ENCODE measurements around the gene CASR.

Gene CASR

GRCh38 chr3:122233101-122233952, 49.9 kb downstream of the CASR start:
- TF ChIP-seq GATA3 (IDR thresholded peaks at IDR 0.05; ENCODE audit: low read depth, low read length) (no peak), GATA2 (IDR thresholded peaks at IDR 0.05; ENCODE audit: low read depth, low read length) (no peak)

DNA sequence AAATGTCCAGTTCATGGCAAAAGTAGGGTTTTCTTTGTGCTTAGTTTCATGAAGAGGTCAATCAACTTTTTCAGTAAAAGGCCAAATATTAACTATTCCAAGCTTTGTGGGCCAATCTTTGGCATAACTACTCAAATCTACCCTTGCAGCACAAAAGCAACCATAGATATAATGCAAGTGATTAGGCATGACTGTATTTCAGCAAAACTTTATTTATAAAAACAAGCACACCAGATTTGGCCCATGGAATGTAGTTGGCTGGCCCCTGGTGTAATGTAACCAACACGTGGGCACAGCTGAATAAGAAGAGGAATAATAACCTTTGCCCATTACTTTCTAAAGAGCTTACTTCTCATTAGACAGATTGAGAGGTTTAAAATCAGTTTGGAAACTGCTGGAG, 50.6 kb downstream of the CASR start:
- no peak for TF ChIP-seq GATA3 (IDR thresholded peaks at IDR 0.05; ENCODE audit: low read depth, low read length)
- TF ChIP-seq GATA2 (IDR thresholded peaks at IDR 0.05; ENCODE audit: low read depth, low read length): no peak

DNA sequence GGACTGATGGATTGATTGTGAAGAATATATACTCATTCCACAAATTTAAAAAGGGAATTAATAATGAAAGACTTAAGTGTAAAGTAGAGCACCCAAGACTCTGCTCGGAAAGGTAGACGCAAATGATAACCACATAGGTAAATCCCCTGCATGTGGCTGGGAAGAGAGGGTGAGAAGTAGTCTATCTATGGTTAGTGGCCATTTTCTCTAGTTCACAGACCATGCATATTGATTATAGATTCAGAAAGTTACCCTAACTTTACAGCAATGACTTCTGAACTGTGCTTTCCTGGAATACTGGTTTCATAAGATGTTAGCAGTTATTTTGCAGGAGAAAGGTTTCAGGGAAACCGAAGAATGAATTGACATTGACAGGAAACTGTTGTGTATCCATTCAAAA, 51.7 kb downstream of the CASR start:
- TF ChIP-seq GATA2 (IDR thresholded peaks at IDR 0.05; ENCODE audit: low read depth, low read length): no peak
- no peak for TF ChIP-seq GATA3 (IDR thresholded peaks at IDR 0.05; ENCODE audit: low read depth, low read length)

- TF ChIP-seq GATA3 (IDR thresholded peaks at IDR 0.05; ENCODE audit: low read depth, low read length) (no peak), GATA2 (IDR thresholded peaks at IDR 0.05; ENCODE audit: low read depth, low read length) (no peak)
Measured at GRCh38 chr3:122239112-122239511, 55.6 kb downstream of the CASR start.

GRCh38 chr3:122245513-122246174, 62.2 kb downstream of the CASR start:
- TF ChIP-seq GATA2 (IDR thresholded peaks at IDR 0.05; ENCODE audit: low read depth, low read length) (no peak), GATA3 (IDR thresholded peaks at IDR 0.05; ENCODE audit: low read depth, low read length) (no peak)

DNA sequence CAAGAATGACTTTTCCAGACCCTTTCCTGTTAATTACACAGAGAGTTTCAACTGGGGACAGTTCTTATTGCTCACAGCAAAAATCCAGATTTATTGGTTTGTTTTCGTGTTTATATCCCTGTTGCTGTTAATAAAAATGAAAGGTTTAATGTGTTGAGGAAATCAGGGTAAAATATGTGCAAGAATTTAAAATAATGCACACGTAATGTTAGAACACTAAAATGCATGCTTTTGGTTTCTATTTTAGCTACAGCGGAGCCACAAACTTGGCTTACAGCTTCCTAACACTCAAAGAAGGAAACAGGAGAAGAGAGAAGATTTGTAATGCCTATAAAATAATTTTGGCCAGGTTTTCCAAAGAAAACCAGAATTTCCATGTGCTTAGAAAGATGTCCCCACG, 62.7 kb downstream of the CASR start:
- TF ChIP-seq GATA3 (IDR thresholded peaks at IDR 0.05; ENCODE audit: low read depth, low read length) (no peak), GATA2 (IDR thresholded peaks at IDR 0.05; ENCODE audit: low read depth, low read length) (no peak)

GRCh38 chr3:122247087-122247824, 63.8 kb downstream of the CASR start:
- TF ChIP-seq GATA3 (IDR thresholded peaks at IDR 0.05; ENCODE audit: low read depth, low read length): no peak
- TF ChIP-seq GATA2 (IDR thresholded peaks at IDR 0.05; ENCODE audit: low read depth, low read length): no peak

DNA sequence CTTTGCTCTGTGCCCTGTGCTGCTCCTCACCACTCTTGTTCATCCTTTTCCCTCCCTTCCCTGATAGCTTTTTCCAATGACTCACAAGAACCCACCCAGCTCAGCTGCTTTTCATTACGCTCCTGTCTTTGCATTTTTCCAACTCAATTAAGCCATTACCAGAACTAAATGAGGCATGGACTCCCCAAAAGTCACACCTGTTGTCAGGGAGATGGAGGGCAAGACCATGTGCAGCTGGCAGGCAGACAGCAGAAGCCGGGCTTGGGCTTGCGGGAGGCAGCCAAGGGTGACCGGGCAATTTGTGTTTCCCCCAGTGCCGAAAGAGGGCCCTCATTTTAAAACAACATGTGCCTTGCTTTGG, 64.3 kb downstream of the CASR start:
- TF ChIP-seq GATA3 (IDR thresholded peaks at IDR 0.05; ENCODE audit: low read depth, low read length): no peak
- no peak for TF ChIP-seq GATA2 (IDR thresholded peaks at IDR 0.05; ENCODE audit: low read depth, low read length)

DNA sequence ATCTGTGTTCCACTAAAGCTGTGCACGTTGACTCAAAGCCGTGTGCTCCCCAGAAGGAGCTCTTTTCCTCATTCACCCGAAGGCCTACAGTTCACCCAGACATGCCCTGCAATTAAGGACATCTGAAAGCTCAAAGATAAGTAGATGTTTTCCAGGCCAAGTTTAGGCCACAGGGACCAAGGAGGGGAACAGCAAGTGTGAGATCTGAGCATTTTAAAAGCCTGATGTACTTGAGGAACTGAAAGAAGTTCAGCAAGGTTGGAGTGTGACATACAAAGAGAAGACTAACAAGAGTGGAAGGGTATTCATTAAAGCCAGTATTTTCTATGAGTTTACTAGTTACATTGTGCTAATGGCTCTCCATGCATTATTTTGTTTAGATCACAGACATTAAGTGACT, 68.0 kb downstream of the CASR start:
- TF ChIP-seq GATA3 (IDR thresholded peaks at IDR 0.05; ENCODE audit: low read depth, low read length) (no peak), GATA2 (IDR thresholded peaks at IDR 0.05; ENCODE audit: low read depth, low read length) (no peak)

DNA sequence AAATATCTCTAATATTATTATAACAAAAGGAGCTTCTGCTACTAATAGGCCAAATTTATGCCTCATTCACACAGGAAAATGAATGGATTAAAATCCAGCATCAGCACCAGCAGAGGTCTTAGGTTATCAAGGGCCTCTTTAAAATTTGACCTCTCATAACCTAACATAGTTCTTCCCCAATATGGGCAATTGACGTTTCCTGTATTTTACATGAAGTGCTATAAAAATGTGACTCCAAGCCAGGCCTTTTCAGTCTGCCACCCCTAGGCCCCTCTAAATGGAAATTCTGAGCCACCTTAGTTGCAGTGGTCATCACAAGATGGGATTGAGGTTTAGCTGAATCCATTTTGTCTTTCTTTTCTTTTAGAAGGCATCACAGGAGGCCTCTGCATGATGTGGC, 70.1 kb downstream of the CASR start:
- no peak for TF ChIP-seq GATA3 (IDR thresholded peaks at IDR 0.05; ENCODE audit: low read depth, low read length)
- TF ChIP-seq GATA2 (IDR thresholded peaks at IDR 0.05; ENCODE audit: low read depth, low read length): no peak

- TF ChIP-seq GATA2 (IDR thresholded peaks at IDR 0.05; ENCODE audit: low read depth, low read length): no peak
- TF ChIP-seq GATA3 (IDR thresholded peaks at IDR 0.05; ENCODE audit: low read depth, low read length): no peak
Measured at GRCh38 chr3:122255757-122256439, 72.4 kb downstream of the CASR start.

- TF ChIP-seq GATA2 (IDR thresholded peaks at IDR 0.05; ENCODE audit: low read depth, low read length) (no peak), GATA3 (IDR thresholded peaks at IDR 0.05; ENCODE audit: low read depth, low read length) (no peak)
Measured at GRCh38 chr3:122257644-122258364, 74.3 kb downstream of the CASR start.

DNA sequence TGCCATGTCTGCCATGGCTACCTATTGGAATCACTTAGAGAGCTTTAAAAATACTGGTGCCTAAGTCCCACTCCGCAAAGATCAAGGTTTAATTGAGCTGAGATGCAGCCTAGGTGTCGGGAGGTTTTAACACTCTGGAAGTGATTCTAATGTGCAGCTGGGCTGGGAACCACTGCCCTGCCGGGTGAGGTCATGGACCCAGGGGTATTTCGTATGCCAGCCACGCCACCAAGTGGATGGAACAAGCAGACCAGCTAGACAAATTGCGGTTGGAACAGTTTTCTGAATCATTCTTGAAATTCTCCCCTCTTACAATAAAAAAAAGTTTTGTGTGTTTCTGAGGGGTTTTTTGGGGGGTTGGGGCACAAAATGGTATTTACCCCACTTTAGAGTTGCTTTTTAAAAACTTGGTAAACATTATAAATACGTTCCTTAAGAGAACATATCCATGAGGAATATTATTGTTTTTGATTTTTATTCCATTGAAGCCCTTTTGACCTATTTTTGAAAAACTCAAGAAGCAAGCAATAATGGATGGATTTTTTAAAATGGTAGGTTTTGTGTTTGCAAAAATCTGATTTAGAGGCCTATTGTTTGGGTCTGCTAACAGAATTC, 75.4 kb downstream of the CASR start:
- TF ChIP-seq GATA3 (IDR thresholded peaks at IDR 0.05; ENCODE audit: low read depth, low read length): no peak
- TF ChIP-seq GATA2 (IDR thresholded peaks at IDR 0.05; ENCODE audit: low read depth, low read length): no peak

Measured in SH-SY5Y (cell line).